ENCODE measurements around the gene HSPB2. TPM values are rescaled to one million over a fixed set of nuclear protein-coding genes. Genes with fewer than 3 reads are reported as not detected.

Gene HSPB2
- polyA plus RNA-seq (2012; ENCODE audit: insufficient read depth, insufficient read length, low read depth) = not detected

- H3K27me3 ChIP-seq = no peaks in the 10 kb centered on the region; the same call in 1 of the 2 replicates
- H3K36me3 ChIP-seq = no peaks in the 10 kb centered on the region
- no peak within 1 kb of the TSS for H3K4me3 ChIP-seq (ENCODE audit: low read depth, low read length)
- TF ChIP-seq CTCF (IDR thresholded peaks at IDR 0.05; ENCODE audit: low read depth, low read length) = no peak
- no peak for DNase-seq
- no peaks in the 10 kb centered on the region for H3K9me3 ChIP-seq
- H3K4me1 ChIP-seq = no peaks in the 10 kb centered on the region
Measured at GRCh38 chr11:111912535-111912934, at the start of gene HSPB2. Gene HSPB2 (plus strand): TSS chr11:111912734. CDS start chr11:111912830, 96 bp downstream.

GRCh38 chr11:111870113-111870512 is 42.4 kb upstream of the HSPB2 start:
- peak overlapping the region; percentile 82; the same call in 1 of the 2 replicates for H3K4me3 ChIP-seq (ENCODE audit: low read depth, low read length)
- no peak for DNase-seq
- TF ChIP-seq CTCF (IDR thresholded peaks at IDR 0.05; ENCODE audit: low read depth, low read length) = no peak

GRCh38 chr11:111870522-111870885 is 42.0 kb upstream of the HSPB2 start:
- peak overlapping the region; percentile 82 for H3K4me3 ChIP-seq (ENCODE audit: low read depth, low read length)
- TF ChIP-seq CTCF (IDR thresholded peaks at IDR 0.05; ENCODE audit: low read depth, low read length) = no peak
- H3K4me1 ChIP-seq = no peaks in the 10 kb centered on the region
- peaks cover 11% of the 10 kb centered on the region for H3K36me3 ChIP-seq
- H3K9me3 ChIP-seq = no peaks in the 10 kb centered on the region
- H3K27me3 ChIP-seq = no peaks in the 10 kb centered on the region
- no peak for DNase-seq

More at GRCh38 chr11:111870113-111870512, 42.4 kb upstream of the HSPB2 start:
- Histone ChIP-seq H3K4me1 (no peaks in the 10 kb centered on the region), H3K9me3 (no peaks in the 10 kb centered on the region), H3K36me3 (peaks cover 15% of the 10 kb centered on the region), H3K27me3 (no peaks in the 10 kb centered on the region)

GRCh38 chr11:111870886-111871692 is 41.4 kb upstream of the HSPB2 start, which contains the start of gene ALG9:
Gene ALG9 (minus strand): TSS chr11:111871581. CDS start chr11:111871482, 99 bp downstream.
- Histone ChIP-seq H3K27me3 (no peaks in the 10 kb centered on the region), H3K9me3 (no peaks in the 10 kb centered on the region), H3K4me3 (ENCODE audit: low read depth, low read length) (peak within 1 kb of the TSS; percentile 82), H3K36me3 (peaks cover 10% of the 10 kb centered on the region), H3K4me1 (no peaks in the 10 kb centered on the region)
- peak; percentile 34 for TF ChIP-seq CTCF (IDR thresholded peaks at IDR 0.05; ENCODE audit: low read depth, low read length)
- DNase-seq = peak; percentile 83

GRCh38 chr11:111871693-111872161 is 40.8 kb upstream of the HSPB2 start:
- Histone ChIP-seq H3K4me3 (ENCODE audit: low read depth, low read length) (peak overlapping the region; percentile 82), H3K4me1 (peaks cover 6% of the 10 kb centered on the region; the same call in 1 of the 2 replicates), H3K27me3 (no peaks in the 10 kb centered on the region), H3K36me3 (peaks cover 10% of the 10 kb centered on the region), H3K9me3 (no peaks in the 10 kb centered on the region)
- TF ChIP-seq CTCF (IDR thresholded peaks at IDR 0.05; ENCODE audit: low read depth, low read length) = no peak
- no peak for DNase-seq

- Histone ChIP-seq H3K36me3 (no peaks in the 10 kb centered on the region), H3K9me3 (no peaks in the 10 kb centered on the region), H3K27me3 (no peaks in the 10 kb centered on the region), H3K4me3 (ENCODE audit: low read depth, low read length) (peak overlapping the region; percentile 90), H3K4me1 (peaks cover 10% of the 10 kb centered on the region; the same call in 1 of the 2 replicates)
- DNase-seq = no peak
- TF ChIP-seq CTCF (IDR thresholded peaks at IDR 0.05; ENCODE audit: low read depth, low read length) = no peak
Measured at GRCh38 chr11:111878385-111878848, 34.1 kb upstream of the HSPB2 start.
